IMR-90 (cell line): ENCODE data around the gene LRRC26. TPM values are rescaled to one million over a fixed set of nuclear protein-coding genes. Genes with fewer than 3 reads are reported as not detected.

ENCODE experiments used
- ATAC-seq: fragments of 200-7000 bp; cut with Tn5 transposase; 2 replicates; pipeline ENCODE4 v1.9.1; 2020; ENCODE audit warnings: low read depth, mild to moderate bottlenecking, moderate library complexity
- BruUV-seq: library from RNA; stranded (reverse); fragments of 400-500 nt; replicated peaks from 2 replicates; lab custom pipeline; 2021; lab: Mats Ljungman, UMichigan
- CTCF ChIA-PET: fragments of 300-600 bp; formaldehyde crosslinking; extraction: SDS; loops from one replicate; lab custom pipeline; 2021; ENCODE audit warnings: antibody characterized with exemption; lab: Yijun Ruan, JAX
- POLR2A ChIA-PET: fragments of 300-600 bp; sonication (Branson Sonifier 250); formaldehyde crosslinking; loops from one replicate; lab custom pipeline; 2022; ENCODE audit warnings: antibody characterized with exemption; ENCODE audit not compliant: unreplicated experiment; lab: Charles Lee
- DNase-seq: peaks from one replicate; pipeline ENCODE4 v3.0.0; 2013
- H2AFZ ChIP-seq: replicated peaks from 2 replicates; pipeline ENCODE3; 2013; ENCODE audit warnings: low read length, mild to moderate bottlenecking; ENCODE audit not compliant: poor library complexity
- H2AK5ac ChIP-seq: 2 replicates; pipeline ENCODE4 v1.6.1; 2013; ENCODE audit warnings: low read depth, low read length, inconsistent platforms
- H2AK9ac ChIP-seq: replicated peaks from 2 replicates; pipeline ENCODE3; 2013; ENCODE audit warnings: mild to moderate bottlenecking, low read depth, low read length, moderate library complexity; ENCODE audit not compliant: poor library complexity
- H2BK120ac ChIP-seq: 2 replicates; pipeline ENCODE4 v1.6.1; 2013; ENCODE audit warnings: low read depth, low read length, inconsistent platforms
- H2BK15ac ChIP-seq: 3 replicates; pipeline ENCODE4 v1.6.1; 2013; ENCODE audit warnings: low read depth, low read length, inconsistent platforms
- H2BK20ac ChIP-seq: 2 replicates; pipeline ENCODE4 v1.6.1; 2013; ENCODE audit warnings: low read depth, mild to moderate bottlenecking, inconsistent platforms, low read length, moderate library complexity
- H2BK5ac ChIP-seq: 2 replicates; pipeline ENCODE4 v1.6.1; 2013; ENCODE audit warnings: mild to moderate bottlenecking, low read depth, low read length, inconsistent platforms; ENCODE audit not compliant: poor library complexity, severe bottlenecking
- H3K14ac ChIP-seq: replicated peaks from 2 replicates; pipeline ENCODE4 v1.6.1; 2013; ENCODE audit warnings: low read depth, low read length, inconsistent platforms
- H3K18ac ChIP-seq: 2 replicates; pipeline ENCODE4 v1.6.1; 2013; ENCODE audit warnings: low read depth, low read length, control low read depth
- H3K23ac ChIP-seq: 2 replicates; pipeline ENCODE4 v1.6.1; 2013; ENCODE audit warnings: low read depth, low read length, inconsistent platforms
- H3K27ac ChIP-seq: 2 replicates; pipeline ENCODE4 v1.5.1; 2013; ENCODE audit warnings: mild to moderate bottlenecking, control low read depth, low read length; ENCODE audit not compliant: insufficient read depth
- H3K27me3 ChIP-seq: 2 replicates; pipeline ENCODE4 v1.6.1; 2013; ENCODE audit warnings: low read length; ENCODE audit not compliant: control insufficient read depth, insufficient read depth
- H3K36me3 ChIP-seq: 2 replicates; pipeline ENCODE4 v1.6.1; 2013; ENCODE audit warnings: low read length, mixed read lengths; ENCODE audit not compliant: control insufficient read depth, insufficient read depth
- H3K4ac ChIP-seq: 2 replicates; pipeline ENCODE4 v1.6.1; 2013; ENCODE audit warnings: low read depth, low read length, inconsistent platforms
- H3K4me1 ChIP-seq: 2 replicates; pipeline ENCODE4 v1.6.1; 2013; ENCODE audit warnings: low read length, mixed read lengths; ENCODE audit not compliant: control insufficient read depth, insufficient read depth
- H3K4me2 ChIP-seq: 2 replicates; pipeline ENCODE4 v1.6.1; 2013; ENCODE audit warnings: low read depth, mild to moderate bottlenecking, control low read depth, low read length, moderate library complexity
- H3K4me3 ChIP-seq: 2 replicates; pipeline ENCODE4 v1.5.1; 2013; ENCODE audit warnings: low read depth, mild to moderate bottlenecking, control low read depth, low read length, moderate library complexity; ENCODE audit not compliant: insufficient read depth
- H3K56ac ChIP-seq: 2 replicates; pipeline ENCODE4 v1.6.1; 2013; ENCODE audit warnings: low read length, inconsistent platforms; ENCODE audit not compliant: insufficient read depth; ENCODE audit errors: extremely low read depth
- H3K79me1 ChIP-seq, 2 experiments: 2 replicates each; pipeline ENCODE4 v1.6.1; 2013; ENCODE audit warnings: low read length in 2 of 2, inconsistent platforms in 1 of 2, low read depth in 1 of 2
- H3K9ac ChIP-seq: 2 replicates; pipeline ENCODE4 v1.6.1; 2013; ENCODE audit warnings: low read depth, low read length, control low read depth
- H3K9me1 ChIP-seq: 2 replicates; pipeline ENCODE4 v1.6.1; 2013; ENCODE audit warnings: low read length, inconsistent platforms; ENCODE audit not compliant: insufficient read depth
- H3K9me3 ChIP-seq: 2 replicates; pipeline ENCODE4 v1.6.1; 2013; ENCODE audit warnings: low read length; ENCODE audit not compliant: control insufficient read depth, insufficient read depth
- H4K20me1 ChIP-seq: 2 replicates; pipeline ENCODE4 v1.6.1; 2013; ENCODE audit warnings: low read length, inconsistent platforms; ENCODE audit not compliant: insufficient read depth
- H4K5ac ChIP-seq: 2 replicates; pipeline ENCODE4 v1.6.1; 2013; ENCODE audit warnings: mild to moderate bottlenecking, low read depth, low read length, control low read depth
- H4K8ac ChIP-seq, 2 experiments: 2 replicates each; pipeline ENCODE4 v1.6.1; 2013; ENCODE audit warnings: low read depth in 2 of 2, low read length in 2 of 2, control low read depth in 1 of 2, inconsistent platforms in 1 of 2
- H4K91ac ChIP-seq: 2 replicates; pipeline ENCODE4 v1.6.1; 2013; ENCODE audit warnings: low read depth, low read length, inconsistent platforms; ENCODE audit not compliant: insufficient read depth
- NFE2L2 ChIP-seq: fragments of 150-350 bp; IDR thresholded peaks from 2 replicates; pipeline ENCODE4 v1.6.1; 2016; ENCODE audit warnings: low read depth, mild to moderate bottlenecking, low read length
- RFX5 ChIP-seq: IDR thresholded peaks from 2 replicates; pipeline ENCODE4 v1.8.0; 2012; ENCODE audit warnings: low read depth, mild to moderate bottlenecking, low read length, moderate library complexity
- USF2 ChIP-seq: fragments of 150-350 bp; IDR thresholded peaks from 2 replicates; pipeline ENCODE4 v1.6.1; 2017; ENCODE audit warnings: mild to moderate bottlenecking, antibody characterized with exemption, low read length, low read depth
- WGBS, 2 experiments: methylation state at CpG; one replicate each; pipeline versions ENCODE4 v1.1.5 to v1.1.7; 2013; ENCODE audit warnings: missing lambda C conversion rate in 2 of 2; ENCODE audit not compliant: insufficient read length in 1 of 2; ENCODE audit errors: extremely low coverage in 2 of 2; 5-methylcytosine and 5-hydroxymethylcytosine counted together
- dilution Hi-C: fragments of 300-500 bp; cut with HindIII; formaldehyde crosslinking; loops from one replicate; pipeline ENCODE4 v1.14.3; 2018; ENCODE audit warnings: low sequenced_read_pairs; ENCODE audit not compliant: unreplicated experiment
- in situ Hi-C: fragments of 300-500 bp; cut with MboI; formaldehyde crosslinking; loops from 3 replicates; pipeline ENCODE4 v1.14.3; 2019; ENCODE audit warnings: low sequenced_read_pairs, inconsistent platforms, mixed read lengths
- intact Hi-C: fragments of 100-400 bp; cut with micrococcal nuclease; formaldehyde crosslinking; loops from 2 replicates; pipeline ENCODE4 v1.10.0; 2022
- polyA plus RNA-seq, 3 experiments: library from polyadenylated mRNA; depleted of rRNA; stranded (reverse); fragments of >200 nt; gene quantifications; 2 replicates each; pipeline ENCODE4 v1.2.3, GENCODE V29; 2012; ENCODE audit warnings: low replicate concordance in 1 of 3
- total RNA-seq: library from RNA; depleted of rRNA; stranded (reverse); fragments of >200 nt; gene quantifications from 2 replicates; pipeline ENCODE4 v1.2.3, GENCODE V29; 2012

LRRC26 gene
- total and polyA plus RNA-seq, 2 of the 4 experiments (the other 2 are of a cell fraction): not detected

GRCh38 chr9:137171149-137171900 is 1.5 kb upstream of the LRRC26 start:
- Histone ChIP-seq H4K20me1 (no peaks in the 10 kb centered on the region), H2BK5ac (no peak overlapping the region), H3K9me1 (no peaks in the 10 kb centered on the region), H3K56ac (no peak overlapping the region), H2AK5ac (no peak overlapping the region), H2BK15ac (no peak overlapping the region), H4K8ac (no peak overlapping the region), H2BK20ac (no peak overlapping the region), H2AFZ (no peak overlapping the region), H3K4ac (no peak overlapping the region), H3K14ac (no peak overlapping the region), H4K91ac (no peak overlapping the region), H3K9ac (no peak overlapping the region), H3K27ac (no peak overlapping the region), H3K36me3 (no peaks in the 10 kb centered on the region), H3K23ac (no peak overlapping the region), H2AK9ac (no peak overlapping the region), H2BK120ac (no peak overlapping the region), H3K9me3 (no peaks in the 10 kb centered on the region), H3K79me1 (no peaks in the 10 kb centered on the region), H3K4me3 (no peak overlapping the region), H3K27me3 (peaks cover 57% of the 10 kb centered on the region), H4K5ac (no peak overlapping the region), H3K4me2 (no peak overlapping the region), H3K4me1 (peaks cover 4% of the 10 kb centered on the region; the same call in 1 of the 2 replicates), H3K18ac (no peak overlapping the region)
- DNase-seq (no peak), ATAC-seq (no peak)
- dilution Hi-C loops: no loop called here
- in situ Hi-C loops: no loop called here
- intact Hi-C loops: no loop called here
- WGBS, 2 experiments: 71% methylated on average over 13 of the region's 22 CpGs; no CpG with 5 or more reads in 1 of the 2 experiments
- TF ChIP-seq NFE2L2 (no peak), USF2 (no peak), RFX5 (no peak)
- no TSS peak for BruUV-seq
- CTCF ChIA-PET: no interaction called here
- POLR2A ChIA-PET: no interaction called here
